K562 (cell line): Measurements from ENCODE around the gene DOCK4. TPM values are rescaled to one million over a fixed set of nuclear protein-coding genes. Genes with fewer than 3 reads are reported as not detected.

Experiments
- HIVEP1 ChIP-seq: fragments of 250-450 bp; sonication (Bioruptor Pico); IDR thresholded peaks from 2 replicates; pipeline ENCODE4 v1.4.0; 2020; ENCODE audit warnings: mild to moderate bottlenecking
- KDM2B ChIP-seq: fragments of 250-450 bp; sonication (Bioruptor Pico); IDR thresholded peaks from 2 replicates; pipeline ENCODE4 v1.8.0; 2021; ENCODE audit warnings: mild to moderate bottlenecking, moderate library complexity
- NR2C2 ChIP-seq, 2 experiments: fragments of 200-800 bp in 1 of 2; sonication (Bioruptor generic) in 1 of 2; sonication (generic) in 1 of 2; formaldehyde crosslinking in 1 of 2; IDR thresholded peaks; 2 replicates each; pipeline versions ENCODE4 v1.6.1 to v1.8.0; 2016 to 2022; ENCODE audit warnings: mild to moderate bottlenecking in 1 of 2, missing compliant biosample characterization in 1 of 2, missing genetic modification characterization in 1 of 2, missing genetic modification reagents in 1 of 2
- PRDM10 ChIP-seq: fragments of 450-650 bp; IDR thresholded peaks from 2 replicates; pipeline ENCODE4 v1.6.1; 2018; ENCODE audit not compliant: partially characterized antibody
- TRIM28 ChIP-seq: fragments of 450-650 bp; IDR thresholded peaks from 2 replicates; pipeline ENCODE4 v1.6.1; 2017
- ZNF12 ChIP-seq: sonication (generic); formaldehyde crosslinking; IDR thresholded peaks from 2 replicates; pipeline ENCODE4 v1.4.0; 2020; ENCODE audit warnings: mild to moderate bottlenecking, missing genetic modification reagents
- polyA plus RNA-seq, 8 experiments: library from polyadenylated mRNA; depleted of rRNA in 4 of 8; stranded (reverse) in 5 of 8; unstranded in 3 of 8; fragments of >200 nt; fragmentation: Nextera tagmentation in 2 of 8; fragmentation: Illumina TruSeq in 1 of 8; extraction: Ambion mirVana in 2 of 8; extraction: Trizol in 1 of 8; gene quantifications; 2 replicates each; pipeline versions ENCODE4 v1.2.1 to v1.2.3, GENCODE V29; 2011 to 2014; ENCODE audit warnings: inconsistent platforms in 1 of 8, missing spikeins in 1 of 8
- total RNA-seq, 7 experiments: library from RNA; depleted of rRNA in 6 of 7; stranded (reverse); fragments of >200 nt in 6 of 7; fragmentation: Illumina TruSeq in 2 of 7; extraction: Trizol in 2 of 7; gene quantifications; 2 replicates each; pipeline versions ENCODE4 v1.2.1 to v1.2.3, GENCODE V29; 2011 to 2021; ENCODE audit warnings: low replicate concordance in 1 of 7
- TF ChIP-seq, protein P1 (sequence below): fragments of 450-650 bp; IDR thresholded peaks from 2 replicates; pipeline ENCODE4 v1.6.1; 2016; ENCODE audit warnings: borderline replicate concordance
- TF ChIP-seq, protein P2 (sequence below): fragments of 250-450 bp; sonication (Bioruptor Pico); IDR thresholded peaks from 2 replicates; pipeline ENCODE4 v1.4.0; 2020
- TF ChIP-seq, protein P3 (sequence below): fragments of 450-650 bp; formaldehyde crosslinking; IDR thresholded peaks from 2 replicates; pipeline ENCODE4 v1.4.0; 2020; ENCODE audit warnings: mild to moderate bottlenecking, moderate library complexity
- TF ChIP-seq, protein P4 (sequence below): IDR thresholded peaks from 2 replicates; pipeline ENCODE4 v1.6.1; 2012; ENCODE audit warnings: low read depth, low read length, improper control_type of control experiment, borderline replicate concordance

DOCK4 gene
- total and polyA plus RNA-seq, 9 of the 15 experiments (the other 6 are each of a cell fraction or from before 2014, with no cell fraction given), result 0.42 to 5.7 (median 2.3) TPM

DNA sequence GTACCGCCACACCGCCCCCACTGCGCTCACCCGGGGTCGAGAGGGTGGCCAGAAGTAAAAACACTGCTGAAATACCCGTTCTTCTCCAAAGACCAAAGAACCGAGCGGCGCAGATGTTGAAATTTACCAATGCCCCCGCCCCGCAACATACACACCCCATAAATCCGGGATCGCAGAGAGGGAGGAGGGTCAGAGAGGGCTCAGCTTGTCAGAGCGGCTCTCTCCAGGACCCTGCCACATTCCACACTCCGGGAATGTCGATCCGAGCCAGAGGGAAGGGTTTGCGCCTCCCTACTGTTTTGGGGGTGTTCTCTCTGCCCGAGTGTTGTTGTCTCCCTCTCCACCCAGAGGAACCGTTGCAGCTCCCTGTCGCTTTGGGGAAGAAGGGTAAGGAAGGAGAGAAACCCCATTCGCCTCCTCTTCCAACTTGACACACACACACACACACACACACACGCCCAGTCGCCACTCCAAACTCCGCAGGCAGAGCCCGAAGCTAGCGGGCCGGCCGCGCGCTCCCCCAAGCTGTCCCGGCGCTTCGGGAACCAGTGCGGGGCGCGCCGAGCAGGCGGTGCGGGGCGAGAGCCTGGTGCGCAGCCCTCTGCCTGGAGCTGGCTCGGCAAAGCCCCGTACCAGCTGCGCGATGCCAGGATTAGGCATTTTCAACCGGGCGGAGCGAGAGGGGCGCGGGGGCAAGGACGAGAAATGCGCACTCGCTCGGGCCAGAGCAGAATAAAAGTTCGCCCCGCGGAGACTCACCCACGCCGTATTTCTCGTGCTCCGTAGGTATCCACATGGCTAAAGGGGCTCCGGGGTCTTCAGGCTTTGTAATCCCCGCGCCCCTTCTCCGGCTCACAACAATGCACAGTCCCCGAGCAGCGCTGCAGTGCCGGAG is 609 bp downstream of the DOCK4 start (continued):
- TF ChIP-seq, protein P1, sequence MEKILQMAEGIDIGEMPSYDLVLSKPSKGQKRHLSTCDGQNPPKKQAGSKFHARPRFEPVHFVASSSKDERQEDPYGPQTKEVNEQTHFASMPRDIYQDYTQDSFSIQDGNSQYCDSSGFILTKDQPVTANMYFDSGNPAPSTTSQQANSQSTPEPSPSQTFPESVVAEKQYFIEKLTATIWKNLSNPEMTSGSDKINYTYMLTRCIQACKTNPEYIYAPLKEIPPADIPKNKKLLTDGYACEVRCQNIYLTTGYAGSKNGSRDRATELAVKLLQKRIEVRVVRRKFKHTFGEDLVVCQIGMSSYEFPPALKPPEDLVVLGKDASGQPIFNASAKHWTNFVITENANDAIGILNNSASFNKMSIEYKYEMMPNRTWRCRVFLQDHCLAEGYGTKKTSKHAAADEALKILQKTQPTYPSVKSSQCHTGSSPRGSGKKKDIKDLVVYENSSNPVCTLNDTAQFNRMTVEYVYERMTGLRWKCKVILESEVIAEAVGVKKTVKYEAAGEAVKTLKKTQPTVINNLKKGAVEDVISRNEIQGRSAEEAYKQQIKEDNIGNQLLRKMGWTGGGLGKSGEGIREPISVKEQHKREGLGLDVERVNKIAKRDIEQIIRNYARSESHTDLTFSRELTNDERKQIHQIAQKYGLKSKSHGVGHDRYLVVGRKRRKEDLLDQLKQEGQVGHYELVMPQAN, result no peak
- TF ChIP-seq, protein P2, sequence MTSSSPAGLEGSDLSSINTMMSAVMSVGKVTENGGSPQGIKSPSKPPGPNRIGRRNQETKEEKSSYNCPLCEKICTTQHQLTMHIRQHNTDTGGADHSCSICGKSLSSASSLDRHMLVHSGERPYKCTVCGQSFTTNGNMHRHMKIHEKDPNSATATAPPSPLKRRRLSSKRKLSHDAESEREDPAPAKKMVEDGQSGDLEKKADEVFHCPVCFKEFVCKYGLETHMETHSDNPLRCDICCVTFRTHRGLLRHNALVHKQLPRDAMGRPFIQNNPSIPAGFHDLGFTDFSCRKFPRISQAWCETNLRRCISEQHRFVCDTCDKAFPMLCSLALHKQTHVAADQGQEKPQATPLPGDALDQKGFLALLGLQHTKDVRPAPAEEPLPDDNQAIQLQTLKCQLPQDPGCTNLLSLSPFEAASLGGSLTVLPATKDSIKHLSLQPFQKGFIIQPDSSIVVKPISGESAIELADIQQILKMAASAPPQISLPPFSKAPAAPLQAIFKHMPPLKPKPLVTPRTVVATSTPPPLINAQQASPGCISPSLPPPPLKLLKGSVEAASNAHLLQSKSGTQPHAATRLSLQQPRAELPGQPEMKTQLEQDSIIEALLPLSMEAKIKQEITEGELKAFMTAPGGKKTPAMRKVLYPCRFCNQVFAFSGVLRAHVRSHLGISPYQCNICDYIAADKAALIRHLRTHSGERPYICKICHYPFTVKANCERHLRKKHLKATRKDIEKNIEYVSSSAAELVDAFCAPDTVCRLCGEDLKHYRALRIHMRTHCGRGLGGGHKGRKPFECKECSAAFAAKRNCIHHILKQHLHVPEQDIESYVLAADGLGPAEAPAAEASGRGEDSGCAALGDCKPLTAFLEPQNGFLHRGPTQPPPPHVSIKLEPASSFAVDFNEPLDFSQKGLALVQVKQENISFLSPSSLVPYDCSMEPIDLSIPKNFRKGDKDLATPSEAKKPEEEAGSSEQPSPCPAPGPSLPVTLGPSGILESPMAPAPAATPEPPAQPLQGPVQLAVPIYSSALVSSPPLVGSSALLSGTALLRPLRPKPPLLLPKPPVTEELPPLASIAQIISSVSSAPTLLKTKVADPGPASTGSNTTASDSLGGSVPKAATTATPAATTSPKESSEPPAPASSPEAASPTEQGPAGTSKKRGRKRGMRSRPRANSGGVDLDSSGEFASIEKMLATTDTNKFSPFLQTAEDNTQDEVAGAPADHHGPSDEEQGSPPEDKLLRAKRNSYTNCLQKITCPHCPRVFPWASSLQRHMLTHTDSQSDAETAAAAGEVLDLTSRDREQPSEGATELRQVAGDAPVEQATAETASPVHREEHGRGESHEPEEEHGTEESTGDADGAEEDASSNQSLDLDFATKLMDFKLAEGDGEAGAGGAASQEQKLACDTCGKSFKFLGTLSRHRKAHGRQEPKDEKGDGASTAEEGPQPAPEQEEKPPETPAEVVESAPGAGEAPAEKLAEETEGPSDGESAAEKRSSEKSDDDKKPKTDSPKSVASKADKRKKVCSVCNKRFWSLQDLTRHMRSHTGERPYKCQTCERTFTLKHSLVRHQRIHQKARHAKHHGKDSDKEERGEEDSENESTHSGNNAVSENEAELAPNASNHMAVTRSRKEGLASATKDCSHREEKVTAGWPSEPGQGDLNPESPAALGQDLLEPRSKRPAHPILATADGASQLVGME (CRISPR knock-in tag), result peak; percentile 26; the same call in 1 of the 2 replicates
- TF ChIP-seq ZNF12, result peak; percentile 57; the same call in 1 of the 2 replicates
- TF ChIP-seq TRIM28, result no peak
- 0 out of 2 replicates have a peak, but pooled peaks have one; percentile 35 for TF ChIP-seq NR2C2 (CRISPR knock-in tag; IDR thresholded peaks at IDR 0.05)
- no peak for TF ChIP-seq NR2C2 (tag; IDR thresholded peaks at IDR 0.05)
- TF ChIP-seq PRDM10, result no peak
- TF ChIP-seq KDM2B (CRISPR knock-in tag), result peak; percentile 96
- TF ChIP-seq HIVEP1 (CRISPR knock-in tag), result no peak
- TF ChIP-seq, protein P3, sequence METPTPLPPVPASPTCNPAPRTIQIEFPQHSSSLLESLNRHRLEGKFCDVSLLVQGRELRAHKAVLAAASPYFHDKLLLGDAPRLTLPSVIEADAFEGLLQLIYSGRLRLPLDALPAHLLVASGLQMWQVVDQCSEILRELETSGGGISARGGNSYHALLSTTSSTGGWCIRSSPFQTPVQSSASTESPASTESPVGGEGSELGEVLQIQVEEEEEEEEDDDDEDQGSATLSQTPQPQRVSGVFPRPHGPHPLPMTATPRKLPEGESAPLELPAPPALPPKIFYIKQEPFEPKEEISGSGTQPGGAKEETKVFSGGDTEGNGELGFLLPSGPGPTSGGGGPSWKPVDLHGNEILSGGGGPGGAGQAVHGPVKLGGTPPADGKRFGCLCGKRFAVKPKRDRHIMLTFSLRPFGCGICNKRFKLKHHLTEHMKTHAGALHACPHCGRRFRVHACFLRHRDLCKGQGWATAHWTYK, result no peak
- TF ChIP-seq, protein P4, sequence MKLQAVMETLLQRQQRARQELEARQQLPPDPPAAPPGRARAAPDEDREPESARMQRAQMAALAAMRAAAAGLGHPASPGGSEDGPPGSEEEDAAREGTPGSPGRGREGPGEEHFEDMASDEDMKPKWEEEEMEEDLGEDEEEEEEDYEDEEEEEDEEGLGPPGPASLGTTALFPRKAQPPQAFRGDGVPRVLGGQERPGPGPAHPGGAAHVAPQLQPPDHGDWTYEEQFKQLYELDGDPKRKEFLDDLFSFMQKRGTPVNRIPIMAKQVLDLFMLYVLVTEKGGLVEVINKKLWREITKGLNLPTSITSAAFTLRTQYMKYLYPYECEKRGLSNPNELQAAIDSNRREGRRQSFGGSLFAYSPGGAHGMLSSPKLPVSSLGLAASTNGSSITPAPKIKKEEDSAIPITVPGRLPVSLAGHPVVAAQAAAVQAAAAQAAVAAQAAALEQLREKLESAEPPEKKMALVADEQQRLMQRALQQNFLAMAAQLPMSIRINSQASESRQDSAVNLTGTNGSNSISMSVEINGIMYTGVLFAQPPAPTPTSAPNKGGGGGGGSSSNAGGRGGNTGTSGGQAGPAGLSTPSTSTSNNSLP, result no peak
